ENCODE data around the gene TFDP3.

The TFDP3 gene

DNA sequence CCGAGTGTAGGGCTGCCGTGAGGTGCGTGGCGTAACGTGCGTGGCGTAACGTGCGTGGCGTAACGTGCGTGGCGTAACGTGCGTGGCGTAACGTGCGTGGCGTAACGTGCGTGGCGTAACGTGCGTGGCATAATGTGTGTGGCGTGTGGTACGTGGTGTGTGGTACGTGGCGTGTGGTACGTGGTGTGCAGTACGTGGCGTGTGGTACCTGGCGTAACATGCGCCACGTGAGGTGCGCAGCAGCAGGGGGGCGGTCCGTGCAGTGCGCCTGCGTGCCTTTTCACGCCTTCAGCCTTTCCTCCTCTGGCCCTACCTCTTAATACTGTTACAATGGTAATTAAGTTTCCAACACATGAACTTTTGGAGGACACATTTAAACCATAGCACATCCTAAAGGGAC is at the start of gene TFDP3:
Gene TFDP3, minus strand, starts transcription at position 26 of the 400 bp plus-strand sequence. CDS start 95 bp downstream, outside the sequence.
- no peak for DNase-seq

- no peak for DNase-seq
These were observed 49.5 kb upstream of the TFDP3 start for GRCh38 chrX:133267621-133268020.

DNA sequence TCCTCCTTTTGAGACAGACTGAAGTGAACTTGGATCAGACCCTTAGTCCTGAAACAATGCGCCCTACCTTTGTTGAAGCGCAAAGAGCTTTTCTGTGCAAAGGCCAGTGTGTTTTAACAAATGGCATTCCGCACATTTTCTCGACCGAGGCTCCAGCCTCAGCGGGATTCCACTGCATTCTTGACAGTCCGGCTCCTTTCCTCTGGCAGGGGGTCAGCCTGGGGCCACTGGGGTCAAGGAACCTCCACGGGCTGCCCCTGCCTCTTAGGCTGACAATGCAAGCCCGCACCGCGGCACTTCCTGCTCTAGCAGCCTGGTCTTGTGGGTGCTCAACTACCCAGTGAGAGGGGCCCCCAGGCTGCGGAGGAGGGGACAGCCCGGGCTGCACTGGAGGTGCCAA is 47.2 kb upstream of the TFDP3 start:
- no peak for DNase-seq

GRCh38 chrX:133258481-133258880 is 40.3 kb upstream of the TFDP3 start:
- no peak for DNase-seq

GRCh38 chrX:133254666-133255065 is 36.5 kb upstream of the TFDP3 start:
- no peak for DNase-seq

- DNase-seq = no peak
These were observed 33.0 kb upstream of the TFDP3 start for GRCh38 chrX:133251204-133251603.

DNA sequence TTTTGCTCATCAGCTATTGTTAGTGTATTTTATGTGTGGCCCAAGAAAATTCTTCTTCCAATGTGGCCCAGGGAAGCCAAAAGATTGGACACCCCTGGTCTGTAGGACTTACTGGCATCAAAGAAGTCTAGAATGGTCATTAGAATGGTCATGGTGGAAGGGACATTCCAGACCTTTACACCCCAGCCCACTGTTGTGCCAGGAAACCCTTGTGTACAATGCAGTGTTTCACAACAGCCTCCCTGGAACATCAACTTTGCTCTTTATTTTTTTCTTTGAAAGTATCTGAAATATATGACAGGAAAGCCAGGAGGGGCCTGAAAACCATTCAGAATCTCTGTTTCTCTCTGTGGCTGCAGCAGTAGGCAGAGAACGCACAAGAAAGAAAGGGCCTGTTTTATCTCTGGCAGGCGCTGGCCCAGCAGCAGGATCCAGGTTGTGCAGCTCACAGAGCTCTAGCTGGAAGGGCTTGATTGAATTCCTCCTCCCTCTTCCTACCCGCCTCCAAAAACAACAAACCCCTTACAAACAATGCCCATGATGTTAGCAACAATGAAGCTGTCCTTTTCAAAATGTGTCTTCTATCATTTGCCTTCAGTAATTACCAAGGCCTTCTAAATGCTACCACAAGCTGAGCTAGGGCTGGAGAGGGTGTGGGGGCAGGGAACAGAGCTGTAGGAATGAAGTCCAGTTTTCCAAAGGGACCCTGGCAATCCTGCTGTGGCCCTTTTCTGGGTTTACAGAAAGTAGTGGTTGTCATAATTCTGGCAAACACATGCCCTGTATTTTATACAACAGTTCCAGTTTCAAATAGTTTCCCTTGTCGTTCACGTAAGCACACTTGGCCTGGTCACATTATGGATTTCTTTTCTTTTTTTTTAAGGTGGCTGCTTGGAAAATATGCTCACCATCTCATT is 32.3 kb upstream of the TFDP3 start:
- no peak for DNase-seq

DNA sequence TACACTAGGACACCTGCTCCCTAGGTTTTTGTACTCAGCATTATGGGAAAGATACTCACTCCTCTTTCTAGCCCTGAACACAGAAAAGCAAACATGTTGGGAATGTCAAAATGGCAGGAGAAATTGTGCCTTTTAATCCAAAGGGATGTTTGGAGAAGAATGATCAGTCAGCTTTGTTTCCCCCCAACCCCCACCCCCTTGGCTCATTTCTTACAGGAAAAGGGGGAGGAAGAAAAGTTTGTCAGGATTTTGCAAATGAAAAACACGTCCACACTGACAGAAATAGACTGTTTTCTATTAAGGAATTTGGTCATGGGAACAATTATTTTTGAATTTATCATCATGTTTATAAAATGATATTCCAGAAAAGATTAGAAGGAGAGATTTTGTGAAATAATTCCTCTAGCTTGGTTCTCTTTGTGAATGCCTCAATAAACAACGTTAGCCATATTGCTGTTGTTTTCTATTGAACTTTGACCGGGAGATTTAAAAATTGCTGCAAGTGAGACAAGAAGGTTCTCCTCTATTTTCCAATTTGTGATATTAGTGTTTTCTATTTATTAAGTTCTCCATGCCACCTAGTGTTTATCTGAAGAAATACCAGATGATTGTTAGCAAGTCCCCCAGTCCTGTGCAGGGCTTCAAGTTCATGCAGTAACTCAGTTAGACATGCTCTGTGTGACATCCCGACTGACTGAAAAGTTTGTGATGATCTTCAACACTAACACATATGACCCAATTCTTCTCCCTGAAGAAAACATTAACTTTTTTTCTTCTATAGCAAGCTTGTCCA is 31.3 kb upstream of the TFDP3 start:
- no peak for DNase-seq

GRCh38 chrX:133248177-133248576 is 30.0 kb upstream of the TFDP3 start:
- DNase-seq = no peak

DNA sequence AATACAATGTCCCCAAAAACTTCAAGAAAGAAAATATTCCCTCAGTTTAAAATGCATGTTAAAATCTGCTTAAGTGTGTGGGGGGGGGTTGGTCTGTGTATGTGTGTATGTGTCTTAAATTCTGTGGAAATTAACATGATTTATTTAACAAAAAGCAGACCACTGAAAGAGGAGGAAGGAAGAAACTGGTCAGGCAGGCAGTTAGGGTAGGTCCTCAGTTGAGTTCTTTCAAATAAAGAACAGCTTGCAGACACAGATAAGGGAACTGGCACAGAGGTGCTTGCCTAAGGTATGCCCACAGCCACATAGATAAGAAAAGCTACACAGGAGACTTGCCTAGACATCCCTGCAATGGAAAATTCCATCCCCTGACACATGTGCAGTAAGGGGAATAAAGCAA is 28.8 kb upstream of the TFDP3 start:
- DNase-seq = no peak

DNA sequence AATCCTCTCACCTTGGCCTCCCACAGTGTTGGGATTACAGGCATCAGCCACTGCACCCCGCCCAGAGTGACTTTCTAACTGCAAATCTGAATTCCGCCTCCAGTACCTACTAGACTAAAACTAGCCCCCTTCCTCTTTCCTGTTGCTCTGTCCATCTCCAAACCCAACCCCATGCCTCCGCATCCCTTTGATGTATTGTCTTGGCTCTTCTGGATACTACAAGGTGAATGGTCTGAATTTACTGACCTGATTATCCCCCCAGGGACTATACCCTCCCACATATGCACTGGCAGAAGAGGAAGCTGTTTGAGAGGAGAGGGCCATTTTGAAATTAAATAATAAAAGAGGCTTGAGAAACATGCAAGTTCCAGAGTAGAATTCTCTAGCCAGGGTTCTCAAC is 17.7 kb upstream of the TFDP3 start:
- no peak for DNase-seq

DNA sequence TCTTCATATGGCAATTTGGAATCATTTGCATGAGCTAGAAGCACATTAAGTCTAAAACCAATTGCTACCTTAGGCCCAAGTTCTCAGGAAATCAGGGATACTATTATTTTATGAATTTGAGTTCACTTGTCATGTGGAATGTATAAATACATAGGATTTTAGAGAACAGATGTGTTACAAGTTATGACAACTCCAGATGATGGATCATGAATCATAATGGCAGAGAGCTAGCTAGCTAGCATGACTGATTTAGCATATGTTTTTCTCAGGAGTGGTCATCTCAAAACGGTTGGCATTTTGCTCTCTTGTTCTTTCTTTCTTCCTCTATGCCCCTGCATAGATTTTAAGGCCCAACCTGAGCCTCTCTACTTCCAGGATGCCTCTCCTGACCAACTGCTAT is 14.2 kb upstream of the TFDP3 start:
- no peak for DNase-seq

DNA sequence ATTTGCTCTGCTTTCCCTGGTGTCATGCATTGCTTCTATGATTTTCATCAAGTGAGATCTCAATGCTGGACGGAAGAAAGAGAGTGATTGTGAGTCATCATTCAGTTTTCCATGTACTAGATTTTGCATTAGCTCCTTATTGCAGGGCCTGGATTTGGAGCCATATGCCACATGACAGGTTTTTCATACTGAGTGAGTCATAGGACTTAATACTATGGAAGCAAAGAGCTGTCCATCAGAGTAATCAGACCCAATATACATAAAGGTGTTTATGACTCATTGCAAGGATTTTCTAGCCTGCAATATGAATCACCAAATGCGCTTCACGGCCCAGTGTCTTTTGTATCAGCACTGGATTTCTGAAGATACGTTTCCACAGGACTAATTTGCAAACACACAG is 11.2 kb upstream of the TFDP3 start:
- DNase-seq = no peak

DNA sequence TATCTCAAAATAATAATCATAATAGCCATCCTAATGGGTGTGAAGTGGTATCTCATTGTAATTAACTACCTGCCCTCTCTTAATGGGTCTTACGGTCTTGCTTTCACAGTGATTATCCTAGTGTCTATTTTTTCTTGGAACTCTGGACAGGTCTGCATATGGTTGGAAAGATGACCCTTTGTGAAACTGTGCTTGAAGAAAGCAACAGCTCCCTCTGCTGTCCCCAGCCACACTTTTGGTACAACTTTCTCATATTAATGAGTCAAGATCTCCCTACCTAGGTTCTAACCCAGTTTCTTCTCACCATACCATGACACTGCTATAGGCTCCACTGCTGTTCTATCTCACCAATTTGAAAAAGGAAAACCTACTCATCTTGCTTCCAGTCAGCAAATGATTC is 2.4 kb downstream of the TFDP3 start:
- DNase-seq = no peak

- no peak for DNase-seq
These were observed 3.1 kb downstream of the TFDP3 start for GRCh38 chrX:133215017-133215416.

DNA sequence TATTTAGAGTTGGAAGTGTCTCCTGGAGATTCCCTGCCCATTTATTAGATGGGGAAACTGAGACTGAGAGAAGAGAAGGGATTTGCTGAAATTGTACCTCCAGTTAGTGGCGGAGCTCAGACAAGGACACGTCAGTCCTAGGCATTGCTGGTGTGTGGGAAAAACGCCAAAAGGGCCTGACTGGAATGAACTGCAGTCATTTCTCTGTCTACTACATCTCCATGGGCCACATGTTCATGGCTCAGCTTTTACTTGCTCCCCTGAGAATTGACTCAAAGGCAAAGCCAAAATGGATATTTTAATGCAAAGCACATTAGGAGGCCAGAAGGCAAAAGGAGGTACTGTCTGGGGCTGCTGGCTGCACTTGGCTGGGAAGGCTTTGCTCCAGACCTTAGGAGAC is 3.9 kb downstream of the TFDP3 start:
- no peak for DNase-seq

- no peak for DNase-seq
These were observed 5.0 kb downstream of the TFDP3 start for GRCh38 chrX:133213117-133213516.

- DNase-seq = no peak
These were observed 10.4 kb downstream of the TFDP3 start for GRCh38 chrX:133207751-133208150.

DNA sequence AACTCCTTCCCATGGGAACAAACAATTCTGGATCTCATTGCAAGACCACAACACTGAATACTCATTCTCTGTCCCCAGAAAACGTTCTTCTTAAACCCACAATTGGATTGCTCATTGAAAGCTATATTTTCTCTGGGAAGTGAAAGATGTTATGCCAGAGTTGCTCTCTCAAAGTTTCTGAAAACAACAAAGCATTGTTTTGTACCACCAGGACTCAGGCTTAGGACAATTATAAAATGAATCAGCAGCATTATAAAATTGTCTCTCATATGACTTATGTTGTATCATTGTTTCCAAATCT is 26.5 kb downstream of the TFDP3 start:
- no peak for DNase-seq

DNA sequence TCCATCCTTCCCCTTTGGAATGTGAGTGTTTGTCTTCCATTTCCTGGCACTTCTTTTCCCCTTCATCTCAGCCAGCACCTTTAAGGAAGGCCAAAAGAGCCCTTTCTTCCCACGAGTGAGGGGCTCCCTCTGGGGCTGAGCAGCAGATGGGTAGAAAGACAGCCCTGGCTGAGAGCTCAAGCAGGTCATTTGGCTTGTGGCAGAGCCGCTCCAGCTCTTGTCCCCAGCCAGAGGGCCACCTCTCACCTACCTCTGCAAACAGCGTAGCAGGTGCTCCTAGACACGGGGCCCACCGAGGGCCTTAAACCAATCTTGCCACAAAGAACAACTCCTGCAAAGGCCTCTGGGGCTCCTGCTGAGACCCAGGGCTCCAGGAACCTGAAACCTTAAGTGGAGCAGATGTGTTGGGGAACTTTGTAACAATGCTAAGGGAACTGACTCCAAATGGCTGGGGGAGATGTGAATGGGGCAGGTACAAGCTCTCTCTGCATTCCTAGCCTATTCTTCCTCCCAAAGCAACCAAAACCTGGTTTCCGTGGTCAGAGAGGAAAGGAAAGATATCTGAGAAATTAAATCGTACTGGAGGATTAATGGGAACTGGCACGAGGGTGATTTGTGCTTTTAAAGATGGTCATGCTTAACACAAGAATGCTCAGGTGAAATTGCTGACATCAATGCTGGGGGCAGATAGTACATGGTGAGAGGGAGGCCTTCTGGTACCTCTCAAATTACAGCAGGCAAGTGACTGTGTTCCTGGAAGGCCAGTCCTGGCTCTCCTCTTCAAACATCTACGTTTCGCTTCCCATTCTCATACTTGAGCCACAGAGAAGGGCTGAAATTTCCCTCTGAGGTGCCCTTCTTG is 27.0 kb downstream of the TFDP3 start:
- no peak for DNase-seq

GRCh38 chrX:133189195-133189594 is 29.0 kb downstream of the TFDP3 start:
- no peak for DNase-seq

DNA sequence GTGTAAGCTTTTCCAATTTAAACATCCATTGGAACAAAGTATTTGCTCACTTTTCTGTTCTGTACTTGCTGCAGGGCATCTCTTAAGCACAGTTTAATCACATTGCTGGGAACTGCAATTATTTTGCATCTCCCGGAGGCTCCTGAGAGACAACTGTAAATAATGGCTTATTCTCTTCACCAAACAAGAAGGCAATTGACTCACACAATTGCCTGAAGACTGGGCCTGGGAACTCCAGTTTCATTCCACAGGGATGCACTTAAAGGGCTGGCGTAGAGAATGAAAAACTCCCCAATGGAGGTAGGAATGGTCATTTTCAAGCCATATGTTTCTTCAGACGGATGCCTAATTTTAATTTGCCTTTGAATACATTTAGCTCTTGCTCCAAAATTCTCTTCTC is 29.5 kb downstream of the TFDP3 start:
- DNase-seq = no peak

GRCh38 chrX:133185938-133186337 is 32.2 kb downstream of the TFDP3 start:
- no peak for DNase-seq

Measured in stimulated activated naive CD4-positive, alpha-beta T cell treated with Interleukin-2 at 50 U/mL for 16 hours (primary cell).